ENCODE results near the gene LINC01488.

The LINC01488 gene

DNA sequence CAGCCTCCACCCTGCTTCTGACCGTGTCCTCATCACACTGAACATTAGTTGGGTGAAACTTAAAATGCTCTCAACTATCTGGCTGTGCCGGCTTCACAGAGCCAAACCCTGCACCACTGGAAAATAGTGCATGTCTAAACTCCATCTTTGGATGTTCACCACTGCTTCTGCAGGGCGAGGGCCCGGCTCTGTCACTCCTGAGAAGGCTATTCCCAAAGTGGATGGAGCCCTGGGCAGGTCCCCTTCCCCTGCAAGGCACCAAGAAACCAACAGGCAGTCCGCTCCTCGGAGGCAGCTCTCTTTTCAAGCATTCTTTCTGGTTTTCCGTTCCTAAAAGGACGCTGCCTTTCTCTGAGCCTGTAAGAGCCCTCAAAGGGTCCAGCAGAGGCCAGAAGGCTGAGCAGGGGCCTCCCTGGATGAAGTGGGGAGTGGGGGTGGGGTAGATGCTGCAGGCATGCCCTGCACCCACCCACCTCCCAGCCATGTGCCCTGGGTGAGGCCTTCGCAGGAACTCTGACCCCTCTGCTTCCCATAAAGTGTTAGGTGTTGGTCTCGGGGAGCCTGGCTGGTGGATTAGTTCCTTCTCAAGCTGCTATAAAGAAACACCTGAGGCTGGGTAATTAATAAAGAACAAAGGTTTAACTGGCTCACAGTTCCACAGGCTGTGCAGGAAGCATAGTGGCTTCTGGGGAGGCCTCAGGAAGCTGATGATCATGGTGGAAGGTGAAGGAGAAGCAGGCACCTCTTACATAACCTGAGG lies 23.3 kb downstream of the LINC01488 start:
- H3K9me3 ChIP-seq (ENCODE audit: control insufficient read depth in 5 of 5, low read length in 5 of 5): peaks cover 0 to 4% (median 0%) of the 10 kb centered on the region in 5 donors
- peaks cover 0 to 9% (median 0%) of the 10 kb centered on the region in 5 donors for H3K4me1 ChIP-seq (ENCODE audit: control insufficient read depth in 5 of 5, insufficient read depth in 5 of 5, low read length in 5 of 5)
- H3K27me3 ChIP-seq (ENCODE audit: control insufficient read depth in 5 of 5, insufficient read depth in 4 of 5, low read length in 5 of 5): no peaks in the 10 kb centered on the region
- H3K27ac ChIP-seq (ENCODE audit: low read depth, low read length): no peak overlapping the region
- H3K9ac ChIP-seq (ENCODE audit: low read length in 5 of 5): no peak overlapping the region
- H3K36me3 ChIP-seq (ENCODE audit: control insufficient read depth in 5 of 5, insufficient read depth in 5 of 5, low read length in 5 of 5): no peaks in the 10 kb centered on the region
- H3K4me3 ChIP-seq (ENCODE audit: low read depth in 1 of 5, low read length in 5 of 5): no peak overlapping the region

DNA sequence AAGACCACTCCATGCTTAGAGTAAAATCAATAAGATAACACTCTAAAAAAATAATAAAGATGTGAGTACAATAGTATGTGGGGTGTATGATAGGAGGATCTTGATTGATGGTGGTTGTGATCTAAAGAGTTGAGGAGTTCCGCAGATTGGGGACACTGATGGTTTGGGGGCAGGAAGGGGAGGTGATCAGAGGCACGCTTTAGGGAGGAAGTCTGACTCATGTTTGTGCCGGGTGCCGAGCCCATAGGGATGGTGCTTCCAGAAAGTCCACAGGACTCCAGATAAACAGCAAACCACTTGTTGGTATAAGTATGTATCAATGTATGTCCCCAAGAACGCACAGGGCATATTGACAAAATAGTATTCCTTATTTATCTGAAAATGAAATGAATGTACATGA lies 27.5 kb downstream of the LINC01488 start:
- H3K36me3 ChIP-seq (ENCODE audit: control insufficient read depth in 5 of 5, insufficient read depth in 5 of 5, low read length in 5 of 5): no peaks in the 10 kb centered on the region
- H3K27me3 ChIP-seq (ENCODE audit: control insufficient read depth in 5 of 5, insufficient read depth in 4 of 5, low read length in 5 of 5): peaks cover 0 to 11% (median 3%) of the 10 kb centered on the region in 5 donors
- H3K9me3 ChIP-seq (ENCODE audit: control insufficient read depth in 5 of 5, low read length in 5 of 5): peaks cover 0 to 4% (median 0%) of the 10 kb centered on the region in 5 donors
- H3K4me1 ChIP-seq (ENCODE audit: control insufficient read depth in 5 of 5, insufficient read depth in 5 of 5, low read length in 5 of 5): peaks cover 0 to 16% (median 0%) of the 10 kb centered on the region in 5 donors
- H3K9ac ChIP-seq (ENCODE audit: low read length in 5 of 5): no peak overlapping the region
- H3K27ac ChIP-seq (ENCODE audit: low read depth, low read length): no peak overlapping the region
- no peak overlapping the region for H3K4me3 ChIP-seq (ENCODE audit: low read depth in 1 of 5, low read length in 5 of 5)

DNA sequence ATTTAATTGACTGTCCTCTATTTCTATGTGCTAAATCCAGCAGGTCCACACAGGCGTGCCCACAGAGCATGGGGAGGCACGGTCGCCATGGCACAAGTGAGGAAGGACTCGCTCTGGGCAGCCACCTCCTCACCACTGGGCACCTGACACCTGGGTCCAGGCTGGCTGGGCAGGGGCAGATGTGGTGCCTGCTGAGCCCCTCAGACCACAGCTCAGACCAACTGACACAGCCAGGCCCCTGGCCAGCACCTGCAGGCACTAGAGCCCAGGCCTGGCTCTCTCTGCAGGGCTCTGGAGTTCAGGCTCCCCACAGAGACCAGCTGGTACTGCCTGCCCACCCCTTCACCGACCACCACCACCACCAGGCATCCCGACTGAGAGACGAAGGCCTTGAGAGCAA lies 27.9 kb downstream of the LINC01488 start:
- Histone ChIP-seq H3K4me1 (ENCODE audit: control insufficient read depth in 5 of 5, insufficient read depth in 5 of 5, low read length in 5 of 5) (peaks cover 0 to 16% (median 0%) of the 10 kb centered on the region in 5 donors), H3K27me3 (ENCODE audit: control insufficient read depth in 5 of 5, insufficient read depth in 4 of 5, low read length in 5 of 5) (peaks cover 0 to 11% (median 3%) of the 10 kb centered on the region in 5 donors), H3K9me3 (ENCODE audit: control insufficient read depth in 5 of 5, low read length in 5 of 5) (peaks cover 0 to 4% (median 0%) of the 10 kb centered on the region in 5 donors), H3K9ac (ENCODE audit: low read length in 5 of 5) (no peak overlapping the region), H3K4me3 (ENCODE audit: low read depth in 1 of 5, low read length in 5 of 5) (no peak overlapping the region), H3K36me3 (ENCODE audit: control insufficient read depth in 5 of 5, insufficient read depth in 5 of 5, low read length in 5 of 5) (no peaks in the 10 kb centered on the region), H3K27ac (ENCODE audit: low read depth, low read length) (no peak overlapping the region)

DNA sequence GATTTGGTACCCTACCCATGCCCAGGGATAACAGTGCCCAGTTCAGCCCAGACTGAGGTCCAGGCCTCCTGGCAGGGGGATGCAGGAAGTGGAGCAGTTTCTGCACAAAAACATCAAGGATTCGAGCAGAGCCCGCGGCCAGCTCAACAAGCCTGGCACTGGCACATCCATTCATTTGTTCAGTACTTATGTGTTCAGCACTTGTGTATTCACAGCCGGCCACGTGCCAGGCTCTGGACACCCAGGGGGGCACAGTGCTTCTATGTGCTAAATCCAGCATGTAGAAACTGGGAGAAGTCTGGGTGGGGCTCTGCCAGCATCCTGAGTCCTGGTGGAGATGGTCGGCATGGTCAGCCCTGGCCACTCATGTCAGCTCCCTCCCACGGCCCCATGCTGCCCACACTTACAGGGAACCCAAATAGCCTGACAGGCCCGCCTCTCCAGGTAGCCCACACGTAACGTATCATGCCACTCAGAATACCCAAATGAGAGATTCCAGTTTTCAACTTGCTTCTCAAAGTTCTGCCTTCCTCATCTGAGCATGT lies 28.5 kb downstream of the LINC01488 start:
- peaks cover 0 to 11% (median 3%) of the 10 kb centered on the region in 5 donors for H3K27me3 ChIP-seq (ENCODE audit: control insufficient read depth in 5 of 5, insufficient read depth in 4 of 5, low read length in 5 of 5)
- H3K9ac ChIP-seq (ENCODE audit: low read length in 5 of 5): no peak overlapping the region
- no peak overlapping the region for H3K4me3 ChIP-seq (ENCODE audit: low read depth in 1 of 5, low read length in 5 of 5)
- peaks cover 0 to 16% (median 0%) of the 10 kb centered on the region in 5 donors for H3K4me1 ChIP-seq (ENCODE audit: control insufficient read depth in 5 of 5, insufficient read depth in 5 of 5, low read length in 5 of 5)
- no peaks in the 10 kb centered on the region for H3K36me3 ChIP-seq (ENCODE audit: control insufficient read depth in 5 of 5, insufficient read depth in 5 of 5, low read length in 5 of 5)
- H3K9me3 ChIP-seq (ENCODE audit: control insufficient read depth in 5 of 5, low read length in 5 of 5): peaks cover 0 to 4% (median 0%) of the 10 kb centered on the region in 5 donors
- no peak overlapping the region for H3K27ac ChIP-seq (ENCODE audit: low read depth, low read length)

DNA sequence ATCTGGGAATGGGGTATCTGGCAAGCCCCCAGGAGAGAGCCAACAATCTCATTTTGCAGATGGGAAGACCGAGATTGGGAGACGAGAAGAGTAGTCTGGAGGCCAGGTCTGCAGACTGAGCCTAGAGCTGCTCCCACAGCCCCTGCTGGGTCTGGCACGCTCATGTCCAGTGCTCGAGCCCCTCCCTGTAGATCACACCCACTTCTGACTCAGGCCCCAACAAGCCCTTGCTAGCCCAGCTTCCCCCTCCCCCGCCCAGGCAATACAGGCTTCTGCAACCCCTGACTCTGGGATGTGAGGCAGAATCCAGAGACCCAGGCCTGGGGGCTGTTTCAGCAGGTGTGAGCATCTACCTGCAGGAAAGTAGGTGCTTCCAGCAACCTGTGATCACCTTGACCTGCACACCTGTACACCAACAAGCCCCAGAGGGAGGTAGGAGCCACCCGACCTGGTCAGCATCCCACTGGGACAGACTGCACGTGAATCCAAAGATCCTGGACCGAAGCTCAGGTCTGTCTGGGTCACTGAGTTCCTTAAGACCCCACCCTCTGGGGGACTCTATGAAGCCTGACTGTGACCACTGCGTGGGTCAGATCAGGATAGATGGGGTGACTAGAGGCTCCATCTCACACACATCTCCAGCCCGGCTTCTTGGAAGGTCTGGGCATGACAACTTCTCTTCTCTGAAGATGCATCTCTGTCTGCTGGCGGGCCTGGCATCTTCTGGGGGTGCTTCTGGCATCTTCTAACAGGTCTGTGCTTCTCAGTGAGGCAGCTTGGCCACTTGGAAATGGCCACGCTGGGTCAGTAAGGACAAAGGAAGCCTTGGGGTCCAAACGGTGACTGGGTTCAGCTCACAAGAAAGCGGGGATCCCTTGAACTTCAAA lies 29.3 kb downstream of the LINC01488 start:
- Histone ChIP-seq H3K4me1 (ENCODE audit: control insufficient read depth in 5 of 5, insufficient read depth in 5 of 5, low read length in 5 of 5) (peaks cover 0 to 16% (median 0%) of the 10 kb centered on the region in 5 donors), H3K9ac (ENCODE audit: low read length in 5 of 5) (no peak overlapping the region), H3K9me3 (ENCODE audit: control insufficient read depth in 5 of 5, low read length in 5 of 5) (peaks cover 0 to 4% (median 0%) of the 10 kb centered on the region in 5 donors), H3K27ac (ENCODE audit: low read depth, low read length) (no peak overlapping the region), H3K4me3 (ENCODE audit: low read depth in 1 of 5, low read length in 5 of 5) (no peak overlapping the region), H3K36me3 (ENCODE audit: control insufficient read depth in 5 of 5, insufficient read depth in 5 of 5, low read length in 5 of 5) (no peaks in the 10 kb centered on the region), H3K27me3 (ENCODE audit: control insufficient read depth in 5 of 5, insufficient read depth in 4 of 5, low read length in 5 of 5) (peaks cover 0 to 11% (median 3%) of the 10 kb centered on the region in 5 donors)

DNA sequence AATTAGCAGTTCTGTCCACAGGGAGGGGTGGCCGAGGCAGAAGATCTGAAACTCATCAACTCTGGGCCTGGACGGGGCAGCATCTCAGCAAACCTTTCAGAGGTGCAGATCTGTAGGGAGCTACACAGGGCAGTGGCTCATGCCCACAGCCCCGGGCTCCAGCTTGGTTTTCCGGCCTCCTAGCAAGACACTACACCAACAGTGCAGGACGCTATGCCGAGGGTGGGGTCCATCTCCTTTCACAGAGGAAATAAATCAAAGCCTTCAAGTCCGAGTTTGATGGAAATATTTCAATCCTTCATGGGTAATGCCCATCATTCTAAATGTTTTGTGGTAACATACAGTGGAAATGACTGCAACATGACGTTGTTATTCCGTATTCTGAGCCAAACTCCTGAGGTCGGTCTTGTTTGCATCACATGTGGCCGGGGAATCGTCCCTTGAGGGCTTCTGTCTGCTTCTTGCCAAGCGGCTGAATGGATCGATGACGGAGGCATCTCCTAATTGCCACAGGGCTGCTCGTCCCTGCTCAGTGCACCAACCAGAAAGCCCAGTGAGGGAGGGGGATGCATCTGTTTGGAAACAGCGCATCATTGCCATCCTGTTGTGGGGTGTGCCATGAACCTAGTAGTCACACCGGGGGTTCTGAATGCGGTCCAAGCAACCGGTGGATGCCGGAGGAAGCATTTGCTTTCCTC lies 30.0 kb downstream of the LINC01488 start:
- Histone ChIP-seq H3K4me3 (ENCODE audit: low read depth in 1 of 5, low read length in 5 of 5) (no peak overlapping the region), H3K9me3 (ENCODE audit: control insufficient read depth in 5 of 5, low read length in 5 of 5) (peaks cover 0 to 8% (median 0%) of the 10 kb centered on the region in 5 donors), H3K27me3 (ENCODE audit: control insufficient read depth in 5 of 5, insufficient read depth in 4 of 5, low read length in 5 of 5) (peaks cover 0 to 11% (median 3%) of the 10 kb centered on the region in 5 donors), H3K27ac (ENCODE audit: low read depth, low read length) (no peak overlapping the region), H3K9ac (ENCODE audit: low read length in 5 of 5) (no peak overlapping the region), H3K4me1 (ENCODE audit: control insufficient read depth in 5 of 5, insufficient read depth in 5 of 5, low read length in 5 of 5) (peaks cover 0 to 16% (median 0%) of the 10 kb centered on the region in 5 donors), H3K36me3 (ENCODE audit: control insufficient read depth in 5 of 5, insufficient read depth in 5 of 5, low read length in 5 of 5) (no peaks in the 10 kb centered on the region)

DNA sequence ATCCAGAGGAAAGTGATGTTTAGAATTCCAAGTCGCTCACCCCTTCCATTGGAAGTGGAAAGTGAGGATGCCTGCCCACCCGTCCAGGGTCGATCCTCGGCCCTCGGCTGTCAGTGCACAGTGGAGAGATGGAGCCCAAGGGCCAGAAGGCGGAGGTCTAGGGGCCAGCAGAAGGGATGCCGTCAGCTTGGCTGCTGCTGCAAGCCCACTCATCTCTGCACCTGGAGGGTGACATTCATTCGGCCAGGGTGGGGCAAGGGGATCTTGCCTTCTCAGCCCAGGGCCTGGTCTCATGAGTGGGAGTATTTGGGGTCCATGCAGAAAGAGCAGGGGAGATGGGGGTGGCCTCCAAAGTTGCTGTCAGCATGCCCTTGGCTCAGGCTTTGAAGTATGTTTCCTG lies 30.7 kb downstream of the LINC01488 start:
- Histone ChIP-seq H3K9me3 (ENCODE audit: control insufficient read depth in 5 of 5, low read length in 5 of 5) (peaks cover 0 to 12% (median 3%) of the 10 kb centered on the region in 5 donors), H3K4me3 (ENCODE audit: low read depth in 1 of 5, low read length in 5 of 5) (no peak overlapping the region), H3K4me1 (ENCODE audit: control insufficient read depth in 5 of 5, insufficient read depth in 5 of 5, low read length in 5 of 5) (peaks cover 0 to 16% (median 0%) of the 10 kb centered on the region in 5 donors), H3K27ac (ENCODE audit: low read depth, low read length) (no peak overlapping the region), H3K9ac (ENCODE audit: low read length in 5 of 5) (no peak overlapping the region), H3K36me3 (ENCODE audit: control insufficient read depth in 5 of 5, insufficient read depth in 5 of 5, low read length in 5 of 5) (no peaks in the 10 kb centered on the region), H3K27me3 (ENCODE audit: control insufficient read depth in 5 of 5, insufficient read depth in 4 of 5, low read length in 5 of 5) (peaks cover 0 to 11% (median 3%) of the 10 kb centered on the region in 5 donors)

DNA sequence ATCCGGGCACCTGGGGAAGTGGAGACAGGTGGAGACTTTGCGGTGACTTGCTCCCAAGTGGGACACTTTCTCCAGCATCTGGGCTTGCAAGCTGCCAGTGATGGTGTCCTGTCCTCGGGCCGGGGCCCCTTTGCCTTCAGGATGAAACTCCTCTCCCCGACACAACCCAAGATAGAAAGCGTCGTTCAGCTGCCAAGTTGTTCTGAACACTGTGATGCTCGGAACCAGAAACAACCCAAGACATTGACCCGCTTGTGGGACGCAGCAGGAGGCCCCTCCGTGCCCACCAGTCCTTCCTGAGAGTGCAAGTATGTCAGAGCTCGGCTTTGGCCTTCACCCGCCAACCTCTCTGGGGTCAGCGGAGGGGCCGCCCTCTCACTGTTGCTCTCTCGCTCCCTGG lies 31.3 kb downstream of the LINC01488 start:
- peaks cover 0 to 11% (median 3%) of the 10 kb centered on the region in 5 donors for H3K27me3 ChIP-seq (ENCODE audit: control insufficient read depth in 5 of 5, insufficient read depth in 4 of 5, low read length in 5 of 5)
- no peaks in the 10 kb centered on the region for H3K36me3 ChIP-seq (ENCODE audit: control insufficient read depth in 5 of 5, insufficient read depth in 5 of 5, low read length in 5 of 5)
- no peak overlapping the region for H3K27ac ChIP-seq (ENCODE audit: low read depth, low read length)
- H3K4me3 ChIP-seq (ENCODE audit: low read depth in 1 of 5, low read length in 5 of 5): no peak overlapping the region
- peaks cover 0 to 12% (median 3%) of the 10 kb centered on the region in 5 donors for H3K9me3 ChIP-seq (ENCODE audit: control insufficient read depth in 5 of 5, low read length in 5 of 5)
- peaks cover 0 to 16% (median 0%) of the 10 kb centered on the region in 5 donors for H3K4me1 ChIP-seq (ENCODE audit: control insufficient read depth in 5 of 5, insufficient read depth in 5 of 5, low read length in 5 of 5)
- no peak overlapping the region for H3K9ac ChIP-seq (ENCODE audit: low read length in 5 of 5)

DNA sequence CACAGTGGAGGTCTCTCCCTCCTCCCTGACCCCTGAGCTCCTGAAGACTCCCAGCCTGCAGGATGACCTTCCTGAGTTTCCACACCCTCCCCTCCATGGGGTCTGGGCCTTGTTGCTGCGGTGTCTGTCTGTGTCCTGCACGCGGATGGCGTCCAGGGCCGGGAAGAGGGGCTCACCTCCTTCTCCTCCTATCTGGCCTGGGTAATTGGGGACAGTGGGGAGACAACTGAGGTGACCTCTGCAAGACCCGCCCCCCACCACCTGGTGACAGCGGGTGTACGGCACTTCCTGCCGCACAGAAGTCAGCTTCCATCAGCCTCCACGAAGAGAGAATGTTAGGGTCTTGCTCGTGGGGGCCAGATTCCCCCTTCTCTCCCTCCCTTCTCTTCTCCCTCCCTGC lies 31.7 kb downstream of the LINC01488 start:
- Histone ChIP-seq H3K9me3 (ENCODE audit: control insufficient read depth in 5 of 5, low read length in 5 of 5) (peaks cover 0 to 12% (median 3%) of the 10 kb centered on the region in 5 donors), H3K4me3 (ENCODE audit: low read depth in 1 of 5, low read length in 5 of 5) (no peak overlapping the region), H3K9ac (ENCODE audit: low read length in 5 of 5) (no peak overlapping the region), H3K36me3 (ENCODE audit: control insufficient read depth in 5 of 5, insufficient read depth in 5 of 5, low read length in 5 of 5) (no peaks in the 10 kb centered on the region), H3K27me3 (ENCODE audit: control insufficient read depth in 5 of 5, insufficient read depth in 4 of 5, low read length in 5 of 5) (peaks cover 0 to 11% (median 3%) of the 10 kb centered on the region in 5 donors), H3K4me1 (ENCODE audit: control insufficient read depth in 5 of 5, insufficient read depth in 5 of 5, low read length in 5 of 5) (peaks cover 0 to 16% (median 0%) of the 10 kb centered on the region in 5 donors), H3K27ac (ENCODE audit: low read depth, low read length) (no peak overlapping the region)
